ENCODE measurements around the gene APOB.

APOB gene

GRCh38 chr2:20966061-20966595 lies 77.7 kb downstream of the APOB start:
- no peak for DNase-seq

GRCh38 chr2:20965221-20965620 lies 78.7 kb downstream of the APOB start:
- DNase-seq, result no peak

GRCh38 chr2:20963867-20964266 lies 80.0 kb downstream of the APOB start:
- DNase-seq, result no peak

- DNase-seq, result peak; percentile 73
Observed at GRCh38 chr2:20962939-20963557, 80.8 kb downstream of the APOB start.

- DNase-seq, result no peak
Observed at GRCh38 chr2:20961858-20962257, 82.0 kb downstream of the APOB start.

GRCh38 chr2:20960003-20960402 lies 83.9 kb downstream of the APOB start:
- DNase-seq, result no peak

GRCh38 chr2:20959252-20959651 lies 84.6 kb downstream of the APOB start:
- no peak for DNase-seq

- no peak for DNase-seq
Observed at GRCh38 chr2:20957788-20958525, 85.9 kb downstream of the APOB start.

- no peak for DNase-seq
Observed at GRCh38 chr2:20955277-20956026, 88.4 kb downstream of the APOB start.

GRCh38 chr2:20953146-20953824 lies 90.6 kb downstream of the APOB start:
- no peak for DNase-seq

All from right hindlimb (tissue), 1 donor.